Right renal cortex interstitium (tissue), 3 donors: Measurements from ENCODE around the gene HTRA2. TPM values are rescaled to one million over a fixed set of nuclear protein-coding genes. Genes with fewer than 3 reads are reported as not detected.

Source experiments
- DNase-seq, 3 donors: peaks; one replicate each; pipeline ENCODE4 v3.0.0-alpha.2; 2013; ENCODE audit warnings: low read depth in 3 of 3, low spot score in 2 of 3
- polyA plus RNA-seq, 3 donors: library from polyadenylated mRNA; unstranded; fragments of 120-200 nt; gene quantifications; one replicate each; pipeline ENCODE4 v1.2.1, GENCODE V29; 2013; ENCODE audit not compliant: insufficient read length in 3 of 3

HTRA2 gene
- polyA plus RNA-seq, 3 donors = 32.3 to 35.8 (median 33.1) TPM

DNA sequence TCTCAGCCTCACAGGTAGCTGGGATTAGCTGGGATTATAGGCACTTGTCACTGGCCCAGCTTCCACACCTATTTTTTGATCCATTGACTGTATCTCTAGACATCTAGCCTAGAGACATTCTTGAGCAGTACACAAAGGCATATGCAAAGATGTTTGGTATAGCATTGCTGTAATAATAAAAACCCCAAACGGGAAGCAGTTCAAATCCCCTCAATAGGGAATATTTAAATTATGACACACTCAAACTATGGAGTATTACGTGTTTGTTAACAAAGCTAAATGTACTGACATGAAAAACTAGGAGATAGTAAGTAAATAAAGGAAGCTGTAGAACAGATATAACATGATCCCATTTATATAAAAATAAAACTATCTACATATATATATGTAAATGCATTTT is 52.5 kb downstream of the HTRA2 start:
- no peak for DNase-seq

Other genes with a start within 250 kb of the HTRA2 start
- gene SLC4A5, start 186.5 kb upstream of the HTRA2 start, polyA plus RNA-seq = 1 to 10 TPM; 1.4 to 2.2 (median 2.2) TPM
- 100 to 1,000 TPM; 137 to 143 (median 140) TPM for gene DCTN1, start 149.6 kb upstream of the HTRA2 start, polyA plus RNA-seq
- 1 to 10 TPM; 4.4 to 6.6 (median 5.7) TPM for gene C2orf81, start 108.3 kb upstream of the HTRA2 start, polyA plus RNA-seq
- 10 to 100 TPM; 35.9 to 40.2 (median 36.5) TPM for gene WDR54, start 108.2 kb upstream of the HTRA2 start, polyA plus RNA-seq
- gene RTKN, start 88.0 kb upstream of the HTRA2 start, polyA plus RNA-seq = 10 to 100 TPM; 55.3 to 59.0 (median 55.9) TPM
- 10 to 100 TPM; 14.6 to 29.6 (median 24.2) TPM for gene INO80B, start 74.8 kb upstream of the HTRA2 start, polyA plus RNA-seq
- 100 to 1,000 TPM in 1 of 3 donors, 10 to 100 TPM in 2; 90.1 to 101 (median 96.6) TPM for gene WBP1, start 71.5 kb upstream of the HTRA2 start, polyA plus RNA-seq
- 10 to 100 TPM; 43.6 to 56.1 (median 47.2) TPM for gene MOGS, start 64.6 kb upstream of the HTRA2 start, polyA plus RNA-seq
- 10 to 100 TPM; 37.1 to 43.6 (median 38.9) TPM for gene MRPL53, start 57.3 kb upstream of the HTRA2 start, polyA plus RNA-seq
- gene CCDC142, start 46.9 kb upstream of the HTRA2 start, polyA plus RNA-seq = 10 to 100 TPM in 2 of 3 donors, 1 to 10 TPM in 1; 7.7 to 10.6 (median 10.1) TPM
- 10 to 100 TPM; 24.4 to 26.6 (median 24.9) TPM for gene TTC31, start 46.9 kb upstream of the HTRA2 start, polyA plus RNA-seq
- 1 to 10 TPM; 1.4 to 3.5 (median 1.7) TPM for gene LBX2, start 30.3 kb upstream of the HTRA2 start, polyA plus RNA-seq
- gene PCGF1, start 22.2 kb upstream of the HTRA2 start, polyA plus RNA-seq = 10 to 100 TPM; 27.6 to 27.8 (median 27.6) TPM
- gene TLX2, start 15.5 kb upstream of the HTRA2 start, polyA plus RNA-seq = under 1 TPM in 1 of 3 donors, not detected in 2; 0.06 TPM
- gene DQX1, start 3.7 kb upstream of the HTRA2 start, polyA plus RNA-seq = under 1 TPM; 0.08 to 0.18 (median 0.12) TPM
- 10 to 100 TPM; 92.5 to 99.8 (median 97.0) TPM for gene AUP1, start 227 bp upstream of the HTRA2 start, polyA plus RNA-seq
- gene LOXL3, start 24.0 kb downstream of the HTRA2 start, polyA plus RNA-seq = 1 to 10 TPM; 9.2 to 9.9 (median 9.8) TPM
- 1 to 10 TPM; 8.0 to 9.8 (median 8.6) TPM for gene DOK1, start 24.8 kb downstream of the HTRA2 start, polyA plus RNA-seq
- gene M1AP, start 118.4 kb downstream of the HTRA2 start, polyA plus RNA-seq = under 1 TPM; 0.57 to 0.72 (median 0.71) TPM
- 1 to 10 TPM; 5.7 to 6.5 (median 5.8) TPM for gene SEMA4F, start 124.3 kb downstream of the HTRA2 start, polyA plus RNA-seq